ENCODE measurements around the gene PNLIPRP3. TPM values are rescaled to one million over a fixed set of nuclear protein-coding genes. Genes with fewer than 3 reads are reported as not detected.

PNLIPRP3 gene
- total and polyA plus RNA-seq, 2 donors, result 0.23 TPM; not detected in 1

DNA sequence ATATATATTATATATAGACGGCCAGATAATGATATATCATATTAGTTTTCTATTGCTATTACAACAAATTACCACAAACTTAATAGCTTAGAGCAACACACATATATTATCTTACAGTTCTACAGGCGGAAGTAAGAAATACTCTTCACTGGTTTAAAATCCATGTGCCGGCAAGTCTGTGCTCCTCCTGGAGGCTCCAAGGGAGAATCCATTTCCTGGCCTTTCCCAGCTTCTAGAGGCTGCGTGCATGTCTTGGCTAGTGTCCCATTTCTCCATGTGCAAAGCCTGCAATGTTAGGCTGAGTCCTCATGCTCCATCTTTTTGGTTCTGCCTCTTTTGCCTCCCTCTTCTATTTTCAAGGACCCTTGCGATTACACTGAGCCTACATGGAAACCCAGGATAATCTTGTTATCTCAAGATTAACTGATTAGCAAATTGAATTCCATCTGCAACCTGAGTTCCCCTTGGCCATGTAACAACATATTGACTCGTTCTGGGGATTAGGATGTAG, 23.9 kb upstream of the PNLIPRP3 start:
- H3K27me3 ChIP-seq (ENCODE audit: control insufficient read depth in 2 of 2, insufficient read depth in 1 of 2, low read length in 1 of 2), result no peaks in the 10 kb centered on the region
- H3K4me3 ChIP-seq (ENCODE audit: low read length in 2 of 2), result no peak overlapping the region
- H3K4me1 ChIP-seq (ENCODE audit: control insufficient read depth in 2 of 2, insufficient read depth in 2 of 2, low read length in 2 of 2), result no peaks in the 10 kb centered on the region
- H3K27ac ChIP-seq (ENCODE audit: low read depth in 1 of 2, low read length in 1 of 2), result no peak overlapping the region
- no peaks in the 10 kb centered on the region for H3K9me3 ChIP-seq (ENCODE audit: control insufficient read depth in 2 of 2, insufficient read depth in 1 of 2, low read length in 1 of 2)
- DNase-seq (ENCODE audit: low read depth in 6 of 9, low spot score in 9 of 9), result no peak
- no peaks in the 10 kb centered on the region for H3K36me3 ChIP-seq (ENCODE audit: control insufficient read depth in 2 of 2, insufficient read depth in 2 of 2, low read length in 1 of 2)
- 89% methylated on average over 6 of the region's 6 CpGs for WGBS

DNA sequence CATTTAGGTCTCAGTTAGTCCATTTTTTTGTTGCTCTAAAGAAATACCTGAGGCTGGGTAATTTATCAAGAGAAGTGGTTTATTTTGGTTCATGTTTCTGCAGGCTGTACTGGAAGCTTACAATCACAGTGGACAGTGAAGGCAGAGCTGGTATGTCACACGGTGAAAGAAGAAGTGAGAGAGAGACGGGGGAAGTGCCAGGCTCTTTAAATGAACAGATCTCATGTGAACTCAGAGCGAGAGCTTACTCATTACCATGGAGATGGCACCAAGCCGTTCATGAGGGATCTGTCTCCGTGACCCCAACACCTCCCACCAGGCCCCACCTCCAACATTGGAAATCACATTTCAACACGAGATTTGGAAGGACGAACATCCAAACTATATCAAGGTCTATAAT, 18.9 kb upstream of the PNLIPRP3 start:
- H3K4me3 ChIP-seq (ENCODE audit: low read length in 2 of 2), result no peak overlapping the region
- 62% methylated on average over 7 of the region's 7 CpGs for WGBS
- no peaks in the 10 kb centered on the region for H3K36me3 ChIP-seq (ENCODE audit: control insufficient read depth in 2 of 2, insufficient read depth in 2 of 2, low read length in 1 of 2)
- DNase-seq (ENCODE audit: low read depth in 6 of 9, low spot score in 9 of 9), result no peak
- no peaks in the 10 kb centered on the region for H3K4me1 ChIP-seq (ENCODE audit: control insufficient read depth in 2 of 2, insufficient read depth in 2 of 2, low read length in 2 of 2)
- no peaks in the 10 kb centered on the region for H3K27me3 ChIP-seq (ENCODE audit: control insufficient read depth in 2 of 2, insufficient read depth in 1 of 2, low read length in 1 of 2)
- H3K27ac ChIP-seq (ENCODE audit: low read depth in 1 of 2, low read length in 1 of 2), result no peak overlapping the region
- no peaks in the 10 kb centered on the region for H3K9me3 ChIP-seq (ENCODE audit: control insufficient read depth in 2 of 2, insufficient read depth in 1 of 2, low read length in 1 of 2)

GRCh38 chr10:116410351-116410750, 17.3 kb upstream of the PNLIPRP3 start:
- no peak for DNase-seq (ENCODE audit: low read depth in 6 of 9, low spot score in 9 of 9)
- no peaks in the 10 kb centered on the region for H3K9me3 ChIP-seq (ENCODE audit: control insufficient read depth in 2 of 2, insufficient read depth in 1 of 2, low read length in 1 of 2)

GRCh38 chr10:116417821-116418220, 9.8 kb upstream of the PNLIPRP3 start:
- DNase-seq (ENCODE audit: low read depth in 6 of 9, low spot score in 9 of 9), result no peak
- H3K4me1 ChIP-seq (ENCODE audit: control insufficient read depth in 2 of 2, insufficient read depth in 2 of 2, low read length in 2 of 2), result no peaks in the 10 kb centered on the region
- H3K9me3 ChIP-seq (ENCODE audit: control insufficient read depth in 2 of 2, insufficient read depth in 1 of 2, low read length in 1 of 2), result no peaks in the 10 kb centered on the region
- H3K27ac ChIP-seq (ENCODE audit: low read depth in 1 of 2, low read length in 1 of 2), result no peak overlapping the region
- H3K27me3 ChIP-seq (ENCODE audit: control insufficient read depth in 2 of 2, insufficient read depth in 1 of 2, low read length in 1 of 2), result no peaks in the 10 kb centered on the region
- no peak overlapping the region for H3K4me3 ChIP-seq (ENCODE audit: low read length in 2 of 2)
- 74% methylated on average over 2 of the region's 2 CpGs for WGBS
- no peaks in the 10 kb centered on the region for H3K36me3 ChIP-seq (ENCODE audit: control insufficient read depth in 2 of 2, insufficient read depth in 2 of 2, low read length in 1 of 2)

More at GRCh38 chr10:116410351-116410750, 17.3 kb upstream of the PNLIPRP3 start:
- H3K4me3 ChIP-seq (ENCODE audit: low read length in 2 of 2), result no peak overlapping the region
- H3K27me3 ChIP-seq (ENCODE audit: control insufficient read depth in 2 of 2, insufficient read depth in 1 of 2, low read length in 1 of 2), result no peaks in the 10 kb centered on the region
- 91% methylated on average over 5 of the region's 5 CpGs for whole genome bisulfite sequencing
- H3K27ac ChIP-seq (ENCODE audit: low read depth in 1 of 2, low read length in 1 of 2), result no peak overlapping the region
- H3K4me1 ChIP-seq (ENCODE audit: control insufficient read depth in 2 of 2, insufficient read depth in 2 of 2, low read length in 2 of 2), result no peaks in the 10 kb centered on the region
- H3K36me3 ChIP-seq (ENCODE audit: control insufficient read depth in 2 of 2, insufficient read depth in 2 of 2, low read length in 1 of 2), result no peaks in the 10 kb centered on the region

GRCh38 chr10:116418389-116418788, 9.3 kb upstream of the PNLIPRP3 start:
- WGBS, result 85% methylated on average over 1 of the region's 1 CpG
- H3K9me3 ChIP-seq (ENCODE audit: control insufficient read depth in 2 of 2, insufficient read depth in 1 of 2, low read length in 1 of 2), result no peaks in the 10 kb centered on the region
- no peak for DNase-seq (ENCODE audit: low read depth in 6 of 9, low spot score in 9 of 9)
- no peaks in the 10 kb centered on the region for H3K36me3 ChIP-seq (ENCODE audit: control insufficient read depth in 2 of 2, insufficient read depth in 2 of 2, low read length in 1 of 2)
- no peak overlapping the region for H3K4me3 ChIP-seq (ENCODE audit: low read length in 2 of 2)
- no peak overlapping the region for H3K27ac ChIP-seq (ENCODE audit: low read depth in 1 of 2, low read length in 1 of 2)
- H3K27me3 ChIP-seq (ENCODE audit: control insufficient read depth in 2 of 2, insufficient read depth in 1 of 2, low read length in 1 of 2), result no peaks in the 10 kb centered on the region
- H3K4me1 ChIP-seq (ENCODE audit: control insufficient read depth in 2 of 2, insufficient read depth in 2 of 2, low read length in 2 of 2), result no peaks in the 10 kb centered on the region

DNA sequence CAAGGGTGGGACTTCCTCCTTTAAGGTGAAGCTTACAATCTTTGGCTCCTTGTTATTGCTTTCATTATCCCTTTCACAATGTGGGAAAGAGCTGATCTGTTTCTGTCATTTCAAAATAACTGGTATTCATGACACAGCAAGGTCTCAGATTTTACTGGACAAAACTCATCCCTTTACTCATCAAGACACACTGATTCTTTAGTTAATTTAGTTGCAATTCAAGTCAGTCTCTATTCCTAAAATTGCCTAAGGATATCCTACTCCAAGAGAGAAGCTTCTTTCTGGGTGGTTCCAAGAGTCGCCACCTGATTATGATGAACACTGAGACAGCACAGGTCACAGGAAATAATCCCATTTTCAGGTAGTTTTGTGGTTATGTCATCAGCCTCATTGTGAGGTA, 5.8 kb upstream of the PNLIPRP3 start:
- H3K27ac ChIP-seq (ENCODE audit: low read depth in 1 of 2, low read length in 1 of 2), result no peak overlapping the region
- no peaks in the 10 kb centered on the region for H3K9me3 ChIP-seq (ENCODE audit: control insufficient read depth in 2 of 2, insufficient read depth in 1 of 2, low read length in 1 of 2)
- no peak overlapping the region for H3K4me3 ChIP-seq (ENCODE audit: low read length in 2 of 2)
- 92% methylated on average over 1 of the region's 1 CpG for WGBS
- DNase-seq (ENCODE audit: low read depth in 6 of 9, low spot score in 9 of 9), result no peak
- no peaks in the 10 kb centered on the region for H3K27me3 ChIP-seq (ENCODE audit: control insufficient read depth in 2 of 2, insufficient read depth in 1 of 2, low read length in 1 of 2)
- H3K4me1 ChIP-seq (ENCODE audit: control insufficient read depth in 2 of 2, insufficient read depth in 2 of 2, low read length in 2 of 2), result no peaks in the 10 kb centered on the region
- H3K36me3 ChIP-seq (ENCODE audit: control insufficient read depth in 2 of 2, insufficient read depth in 2 of 2, low read length in 1 of 2), result no peaks in the 10 kb centered on the region

DNA sequence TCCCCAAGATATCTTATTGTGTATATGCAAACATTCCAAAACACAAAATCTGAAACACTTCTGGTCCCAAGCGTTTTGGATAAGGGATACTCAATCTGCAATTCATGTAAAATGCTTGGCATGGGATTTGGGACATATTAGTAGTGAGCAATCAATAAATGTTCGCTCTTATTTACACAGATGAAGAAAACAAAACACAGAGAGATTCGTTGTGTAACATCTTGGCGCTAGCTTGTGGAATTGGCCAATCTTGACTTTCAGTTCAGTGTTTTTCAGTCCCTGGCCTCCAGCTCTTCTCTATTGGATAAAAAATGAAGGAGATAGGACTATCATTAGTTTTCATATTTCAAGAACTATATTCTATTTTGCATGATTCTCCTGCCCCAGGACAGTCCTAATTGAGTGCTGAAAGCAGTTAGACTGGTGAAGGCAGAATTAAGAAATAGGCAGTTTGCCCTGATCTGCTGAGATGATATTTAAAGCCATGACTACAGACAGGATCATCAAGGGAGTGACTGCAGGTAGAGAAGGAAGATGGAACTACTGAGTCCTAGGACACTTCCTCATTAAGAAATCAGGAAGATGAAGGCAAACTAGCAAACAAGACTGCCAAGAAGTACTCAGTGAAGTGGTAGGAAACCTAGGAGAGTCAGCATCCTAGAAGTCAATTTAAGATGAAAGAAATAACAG, 1.8 kb downstream of the PNLIPRP3 start:
- WGBS, result 90% methylated on average over 4 of the region's 4 CpGs
- no peak overlapping the region for H3K4me3 ChIP-seq (ENCODE audit: low read length in 2 of 2)

DNA sequence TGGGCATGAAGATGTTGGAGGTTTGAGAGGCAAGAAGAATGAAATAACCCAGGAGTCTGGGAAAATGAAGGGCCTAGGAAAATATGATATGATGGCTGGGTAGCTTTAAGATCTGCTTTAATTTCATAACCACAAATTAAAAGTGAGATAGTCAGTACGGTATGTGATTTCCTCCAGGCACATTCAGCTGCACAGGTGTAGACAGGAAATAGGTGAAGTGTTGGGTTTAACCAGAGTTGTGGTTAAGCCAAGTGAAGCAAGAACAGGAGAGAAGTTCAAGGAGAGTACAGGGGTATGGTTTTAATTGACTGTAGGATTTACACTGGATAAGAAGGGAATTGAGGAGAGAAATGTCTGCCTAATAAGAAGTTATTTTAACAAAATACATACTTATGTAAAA, 2.6 kb downstream of the PNLIPRP3 start:
- no peaks in the 10 kb centered on the region for H3K4me1 ChIP-seq (ENCODE audit: control insufficient read depth in 2 of 2, insufficient read depth in 2 of 2, low read length in 2 of 2)
- H3K9me3 ChIP-seq (ENCODE audit: control insufficient read depth in 2 of 2, insufficient read depth in 1 of 2, low read length in 1 of 2), result no peaks in the 10 kb centered on the region
- no peaks in the 10 kb centered on the region for H3K36me3 ChIP-seq (ENCODE audit: control insufficient read depth in 2 of 2, insufficient read depth in 2 of 2, low read length in 1 of 2)
- no peak overlapping the region for H3K4me3 ChIP-seq (ENCODE audit: low read length in 2 of 2)
- WGBS, result 12% methylated on average over 1 of the region's 1 CpG
- H3K27ac ChIP-seq (ENCODE audit: low read depth in 1 of 2, low read length in 1 of 2), result no peak overlapping the region
- no peaks in the 10 kb centered on the region for H3K27me3 ChIP-seq (ENCODE audit: control insufficient read depth in 2 of 2, insufficient read depth in 1 of 2, low read length in 1 of 2)
- DNase-seq (ENCODE audit: low read depth in 6 of 9, low spot score in 9 of 9), result no peak

More for the DNA sequence above, 1.8 kb downstream of the PNLIPRP3 start:
- Histone ChIP-seq H3K36me3 (ENCODE audit: control insufficient read depth in 2 of 2, insufficient read depth in 2 of 2, low read length in 1 of 2) (no peaks in the 10 kb centered on the region), H3K4me1 (ENCODE audit: control insufficient read depth in 2 of 2, insufficient read depth in 2 of 2, low read length in 2 of 2) (no peaks in the 10 kb centered on the region), H3K27ac (ENCODE audit: low read depth in 1 of 2, low read length in 1 of 2) (no peak overlapping the region), H3K27me3 (ENCODE audit: control insufficient read depth in 2 of 2, insufficient read depth in 1 of 2, low read length in 1 of 2) (no peaks in the 10 kb centered on the region), H3K9me3 (ENCODE audit: control insufficient read depth in 2 of 2, insufficient read depth in 1 of 2, low read length in 1 of 2) (no peaks in the 10 kb centered on the region)
- DNase-seq (ENCODE audit: low read depth in 6 of 9, low spot score in 9 of 9), result no peak

- H3K27me3 ChIP-seq (ENCODE audit: control insufficient read depth in 2 of 2, insufficient read depth in 1 of 2, low read length in 1 of 2), result no peaks in the 10 kb centered on the region
- H3K9me3 ChIP-seq (ENCODE audit: control insufficient read depth in 2 of 2, insufficient read depth in 1 of 2, low read length in 1 of 2), result no peaks in the 10 kb centered on the region
- no peaks in the 10 kb centered on the region for H3K36me3 ChIP-seq (ENCODE audit: control insufficient read depth in 2 of 2, insufficient read depth in 2 of 2, low read length in 1 of 2)
- no peak overlapping the region for H3K27ac ChIP-seq (ENCODE audit: low read depth in 1 of 2, low read length in 1 of 2)
- no peaks in the 10 kb centered on the region for H3K4me1 ChIP-seq (ENCODE audit: control insufficient read depth in 2 of 2, insufficient read depth in 2 of 2, low read length in 2 of 2)
- WGBS, result 76% methylated on average over 2 of the region's 2 CpGs
- no peak overlapping the region for H3K4me3 ChIP-seq (ENCODE audit: low read length in 2 of 2)
- DNase-seq (ENCODE audit: low read depth in 6 of 9, low spot score in 9 of 9), result no peak
These were observed 4.0 kb downstream of the PNLIPRP3 start for GRCh38 chr10:116431598-116431997.
